A549 treated with AZD9567 at 1 μM for 4 hours (cell line): ENCODE data around the gene GOLGA6L1. TPM values are rescaled to one million over a fixed set of nuclear protein-coding genes. Genes with fewer than 3 reads are reported as not detected.

ENCODE experiments used
- total RNA-seq: library from RNA; stranded (reverse); fragments of 200-300 nt; extraction: Qiagen RNA extraction; gene quantifications from 5 replicates; pipeline ENCODE4 v1.2.3, GENCODE V29; 2022; ENCODE audit not compliant: insufficient read depth

Gene GOLGA6L1
- not detected in 5 replicates for total RNA-seq

GRCh38 chr15:23136722-23137121, at the start of gene GOLGA6L1:
GOLGA6L1 (minus strand) TSS chr15:23136822; CDS start chr15:23136731, 91 bp downstream.

Other genes starting within 250 kb of the GOLGA6L1 start
- gene CYFIP1, start 156.5 kb downstream of the GOLGA6L1 start, total RNA-seq: 76.6 to 82.9 TPM (median 81.1 TPM) in 5 replicates
- gene TUBGCP5, start 97.3 kb downstream of the GOLGA6L1 start, total RNA-seq: 25.6 to 31.2 TPM (median 29.1 TPM) in 5 replicates
- not detected in 5 replicates for gene GOLGA6L26, start 197.4 kb upstream of the GOLGA6L1 start, total RNA-seq
- 0.20 to 0.25 TPM (median 0.20 TPM) in 4 of 5 replicates, not detected in the other for gene GOLGA8S, start 217.9 kb upstream of the GOLGA6L1 start, total RNA-seq